ENCODE data around the gene NFIX. TPM values are rescaled to one million over a fixed set of nuclear protein-coding genes. Genes with fewer than 3 reads are reported as not detected.

Gene NFIX
- total RNA-seq, 1 donor from 2014 or later: 8.4 TPM

DNA sequence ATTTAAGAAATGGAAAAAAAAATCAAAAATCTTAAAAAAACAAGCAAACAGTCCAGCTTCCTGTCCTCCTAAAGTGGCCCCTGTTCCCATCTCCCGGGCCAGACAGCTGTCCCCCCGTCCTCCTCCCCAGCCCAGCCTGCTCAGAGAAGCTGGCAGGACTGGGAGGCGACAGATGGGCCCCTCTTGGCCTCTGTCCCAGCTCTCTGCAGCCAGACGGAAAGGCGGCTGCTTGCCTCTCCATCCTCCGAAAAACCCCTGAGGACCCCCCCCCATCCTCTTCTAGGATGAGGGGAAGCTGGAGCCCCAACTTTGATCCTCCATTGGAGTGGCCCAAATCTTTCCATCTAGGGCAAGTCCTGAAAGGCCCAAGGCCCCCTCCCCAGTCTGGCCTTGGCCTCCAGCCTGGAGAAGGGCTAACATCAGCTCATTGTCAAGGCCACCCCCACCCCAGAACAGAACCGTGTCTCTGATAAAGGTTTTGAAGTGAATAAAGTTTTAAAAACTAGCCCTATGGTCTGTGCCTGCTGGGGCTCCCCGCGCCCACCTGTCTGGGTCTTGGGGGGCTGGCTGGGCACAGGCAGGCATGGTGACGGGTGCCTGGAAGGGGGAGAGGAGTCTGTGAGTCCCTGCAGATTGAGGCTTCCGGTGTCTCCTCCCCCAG, 42.0 kb upstream of the NFIX start:
- H3K79me2 ChIP-seq (ENCODE audit: insufficient read depth, low read length): peaks cover 67% of the 10 kb centered on the region
- H3K4me3 Mint-ChIP-seq (ENCODE audit: unreplicated experiment): no peak overlapping the region
- H2AFZ ChIP-seq (ENCODE audit: low read depth, low read length): no peak overlapping the region
- H3K27me3 ChIP-seq (ENCODE audit: insufficient read depth, low read length): no peaks in the 10 kb centered on the region
- peak overlapping the region; percentile 95 for H3K27ac ChIP-seq (ENCODE audit: low read depth, low read length)
- no peak overlapping the region for H3K4me3 ChIP-seq (ENCODE audit: insufficient read depth, low read depth, low read length)
- no peaks in the 10 kb centered on the region for H3K27me3 Mint-ChIP-seq (ENCODE audit: low read depth, unreplicated experiment)
- TF ChIP-seq CTCF (IDR thresholded peaks at IDR 0.05; ENCODE audit: insufficient read depth, low read depth, low read length): no peak
- no peak for TF ChIP-seq EZH2 (IDR thresholded peaks at IDR 0.05; ENCODE audit: insufficient read depth, low read length)
- FAIRE-seq: no peak
- H3K4me1 Mint-ChIP-seq (ENCODE audit: low read depth, unreplicated experiment): peaks cover 16% of the 10 kb centered on the region
- H3K9me3 ChIP-seq (ENCODE audit: insufficient read depth, low read depth, low read length): no peaks in the 10 kb centered on the region
- H3K27ac Mint-ChIP-seq (ENCODE audit: unreplicated experiment): peak overlapping the region; percentile 41
- peak overlapping the region; percentile 71 for H3K4me2 ChIP-seq (ENCODE audit: low read length)
- no peaks in the 10 kb centered on the region for H3K9me3 Mint-ChIP-seq (ENCODE audit: unreplicated experiment)
- peaks cover 8% of the 10 kb centered on the region for H3K36me3 Mint-ChIP-seq (ENCODE audit: low read depth, unreplicated experiment)
- H3K9ac ChIP-seq (ENCODE audit: low read length): peak overlapping the region; percentile 74
- peaks cover 25% of the 10 kb centered on the region for H3K36me3 ChIP-seq (ENCODE audit: insufficient read depth, low read length)
- H4K20me1 ChIP-seq (ENCODE audit: insufficient read depth, low read length): peaks cover 20% of the 10 kb centered on the region
- DNase-seq (ENCODE audit: low read depth): no peak
- peaks cover 29% of the 10 kb centered on the region for H3K4me1 ChIP-seq (ENCODE audit: insufficient read depth, low read length)

- peaks cover 5% of the 10 kb centered on the region for H3K36me3 Mint-ChIP-seq (ENCODE audit: low read depth, unreplicated experiment)
- peaks cover 20% of the 10 kb centered on the region for H3K36me3 ChIP-seq (ENCODE audit: insufficient read depth, low read length)
- H3K4me1 Mint-ChIP-seq (ENCODE audit: low read depth, unreplicated experiment): peaks cover 16% of the 10 kb centered on the region
- H2AFZ ChIP-seq (ENCODE audit: low read depth, low read length): no peak overlapping the region
- no peaks in the 10 kb centered on the region for H3K27me3 Mint-ChIP-seq (ENCODE audit: low read depth, unreplicated experiment)
- peak overlapping the region; percentile 71 for H3K4me2 ChIP-seq (ENCODE audit: low read length)
- peak overlapping the region; percentile 74 for H3K9ac ChIP-seq (ENCODE audit: low read length)
- DNase-seq (ENCODE audit: low read depth): no peak
- peaks cover 20% of the 10 kb centered on the region for H4K20me1 ChIP-seq (ENCODE audit: insufficient read depth, low read length)
- peak overlapping the region; percentile 69 for H3K4me3 Mint-ChIP-seq (ENCODE audit: unreplicated experiment)
- H3K79me2 ChIP-seq (ENCODE audit: insufficient read depth, low read length): peaks cover 60% of the 10 kb centered on the region
- peaks cover 29% of the 10 kb centered on the region for H3K4me1 ChIP-seq (ENCODE audit: insufficient read depth, low read length)
- peak overlapping the region; percentile 95 for H3K27ac ChIP-seq (ENCODE audit: low read depth, low read length)
- H3K27ac Mint-ChIP-seq (ENCODE audit: unreplicated experiment): no peak overlapping the region
- no peaks in the 10 kb centered on the region for H3K9me3 ChIP-seq (ENCODE audit: insufficient read depth, low read depth, low read length)
- FAIRE-seq: no peak
- H3K4me3 ChIP-seq (ENCODE audit: insufficient read depth, low read depth, low read length): no peak overlapping the region
- H3K27me3 ChIP-seq (ENCODE audit: insufficient read depth, low read length): no peaks in the 10 kb centered on the region
- TF ChIP-seq CTCF (IDR thresholded peaks at IDR 0.05; ENCODE audit: insufficient read depth, low read depth, low read length) (no peak), EZH2 (IDR thresholded peaks at IDR 0.05; ENCODE audit: insufficient read depth, low read length) (no peak)
- H3K9me3 Mint-ChIP-seq (ENCODE audit: unreplicated experiment): no peaks in the 10 kb centered on the region
These were observed 41.3 kb upstream of the NFIX start for GRCh38 chr19:12953799-12954611.

Data from astrocyte (in vitro differentiated cells and primary cell).